ENCODE results near the gene PCDHAC1.

The PCDHAC1 gene

DNA sequence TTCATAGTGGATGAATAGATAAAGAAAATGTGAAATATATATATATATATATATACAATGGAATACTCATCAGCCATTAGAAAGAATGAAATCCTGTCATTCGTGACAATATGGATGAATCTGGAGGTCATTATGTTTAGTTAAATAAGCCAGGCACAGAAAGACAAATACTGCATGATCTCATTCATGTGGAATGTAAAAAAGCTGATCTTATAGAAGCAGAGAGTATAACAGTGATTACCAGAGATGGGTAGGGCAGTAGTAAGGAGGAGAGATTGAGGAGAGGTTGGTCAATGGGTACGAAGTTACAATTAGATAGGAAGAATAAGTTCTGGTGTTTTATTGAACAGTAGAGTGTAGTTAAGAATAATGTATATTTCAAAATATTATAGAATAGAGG, 20.5 kb downstream of the PCDHAC1 start:
- TF ChIP-seq, protein P1, sequence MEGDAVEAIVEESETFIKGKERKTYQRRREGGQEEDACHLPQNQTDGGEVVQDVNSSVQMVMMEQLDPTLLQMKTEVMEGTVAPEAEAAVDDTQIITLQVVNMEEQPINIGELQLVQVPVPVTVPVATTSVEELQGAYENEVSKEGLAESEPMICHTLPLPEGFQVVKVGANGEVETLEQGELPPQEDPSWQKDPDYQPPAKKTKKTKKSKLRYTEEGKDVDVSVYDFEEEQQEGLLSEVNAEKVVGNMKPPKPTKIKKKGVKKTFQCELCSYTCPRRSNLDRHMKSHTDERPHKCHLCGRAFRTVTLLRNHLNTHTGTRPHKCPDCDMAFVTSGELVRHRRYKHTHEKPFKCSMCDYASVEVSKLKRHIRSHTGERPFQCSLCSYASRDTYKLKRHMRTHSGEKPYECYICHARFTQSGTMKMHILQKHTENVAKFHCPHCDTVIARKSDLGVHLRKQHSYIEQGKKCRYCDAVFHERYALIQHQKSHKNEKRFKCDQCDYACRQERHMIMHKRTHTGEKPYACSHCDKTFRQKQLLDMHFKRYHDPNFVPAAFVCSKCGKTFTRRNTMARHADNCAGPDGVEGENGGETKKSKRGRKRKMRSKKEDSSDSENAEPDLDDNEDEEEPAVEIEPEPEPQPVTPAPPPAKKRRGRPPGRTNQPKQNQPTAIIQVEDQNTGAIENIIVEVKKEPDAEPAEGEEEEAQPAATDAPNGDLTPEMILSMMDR (IDR thresholded peaks at IDR 0.05; ENCODE audit: borderline replicate concordance, insufficient read depth, low read depth, low read length): no peak
- H3K4me3 ChIP-seq (ENCODE audit: low read depth, low read length): no peak overlapping the region

DNA sequence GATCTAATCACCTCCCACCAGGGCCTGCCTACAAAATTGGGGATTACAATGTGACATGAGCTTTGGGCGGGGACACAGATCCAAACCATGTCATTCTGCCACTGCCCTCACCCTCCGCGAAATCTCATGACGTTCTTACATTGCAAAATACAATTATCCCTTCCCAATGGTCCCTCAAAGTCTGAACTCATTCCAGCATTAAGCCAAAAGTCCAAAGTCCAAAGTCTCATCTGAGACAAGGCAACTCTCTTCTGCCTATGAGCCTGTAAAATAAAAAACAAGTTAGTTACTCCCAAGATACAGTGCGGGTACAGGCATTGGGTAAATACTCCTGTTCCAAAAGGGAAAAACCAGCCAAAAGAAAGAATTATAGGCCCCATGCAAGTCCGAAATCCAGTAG, 25.5 kb downstream of the PCDHAC1 start:
- TF ChIP-seq, protein P1 (IDR thresholded peaks at IDR 0.05; ENCODE audit: borderline replicate concordance, insufficient read depth, low read depth, low read length): no peak
- H3K4me3 ChIP-seq (ENCODE audit: low read depth, low read length): no peak overlapping the region

DNA sequence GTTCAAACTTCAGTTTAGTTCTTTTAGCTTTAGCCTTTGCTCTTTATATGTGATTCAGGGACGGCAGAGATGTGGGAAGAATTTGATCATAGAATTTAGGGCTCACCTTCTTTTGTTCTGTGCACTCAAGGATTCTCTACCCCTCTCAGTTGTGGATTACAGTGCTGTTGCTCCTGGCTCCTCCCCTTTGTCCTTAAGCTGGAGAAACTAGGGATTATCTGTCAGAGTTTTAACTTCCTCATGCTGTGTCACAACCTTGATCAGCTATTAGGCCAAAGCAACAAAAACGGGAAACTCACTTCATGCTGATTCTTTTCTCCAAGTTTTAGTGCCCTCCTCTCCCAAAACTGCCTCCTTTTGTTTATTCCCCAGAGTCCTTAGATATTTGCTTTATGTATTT, 27.1 kb downstream of the PCDHAC1 start:
- H3K4me3 ChIP-seq (ENCODE audit: low read depth, low read length): no peak overlapping the region
- TF ChIP-seq, protein P1 (IDR thresholded peaks at IDR 0.05; ENCODE audit: borderline replicate concordance, insufficient read depth, low read depth, low read length): no peak

DNA sequence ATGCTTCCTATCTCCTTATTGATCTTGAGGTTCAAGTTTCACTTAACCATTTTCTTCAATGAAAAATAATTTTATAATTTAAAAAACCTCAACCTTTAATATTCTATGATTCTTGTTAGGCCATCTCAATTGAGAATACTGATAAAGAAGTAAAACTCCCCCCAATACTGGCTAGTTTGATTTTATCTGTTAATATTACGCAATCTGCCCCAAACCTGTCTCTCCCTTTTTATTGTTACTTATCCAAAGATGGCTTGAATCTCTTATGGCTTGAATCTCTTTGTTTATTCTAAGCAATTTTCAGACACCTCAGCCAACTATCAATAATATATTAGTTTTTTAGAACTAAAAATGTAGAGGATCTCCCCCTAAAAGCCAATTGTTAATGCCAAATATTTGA, 36.1 kb downstream of the PCDHAC1 start:
- no peak overlapping the region for H3K4me3 ChIP-seq (ENCODE audit: low read depth, low read length)
- TF ChIP-seq, protein P1 (IDR thresholded peaks at IDR 0.05; ENCODE audit: borderline replicate concordance, insufficient read depth, low read depth, low read length): no peak

DNA sequence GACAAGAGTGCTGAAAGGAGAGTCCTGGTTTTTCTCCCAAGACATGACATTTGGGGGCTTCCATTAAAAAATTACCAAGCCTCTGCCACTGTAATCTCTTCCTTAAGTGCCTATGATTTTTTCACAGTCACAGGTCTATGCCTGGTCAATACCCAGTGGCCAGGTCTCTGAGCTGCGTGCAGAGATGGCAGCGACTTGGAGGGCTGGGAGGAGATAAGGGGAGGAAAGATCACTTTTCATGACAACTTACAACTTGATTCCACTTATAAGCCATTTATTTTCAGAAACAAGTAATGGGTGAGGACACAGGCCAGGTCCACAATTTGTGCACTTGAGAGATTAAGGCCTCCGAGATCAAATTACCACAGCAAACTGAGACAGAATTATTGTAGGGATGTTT, 38.3 kb downstream of the PCDHAC1 start:
- TF ChIP-seq, protein P1 (IDR thresholded peaks at IDR 0.05; ENCODE audit: borderline replicate concordance, insufficient read depth, low read depth, low read length): no peak
- no peak overlapping the region for H3K4me3 ChIP-seq (ENCODE audit: low read depth, low read length)

DNA sequence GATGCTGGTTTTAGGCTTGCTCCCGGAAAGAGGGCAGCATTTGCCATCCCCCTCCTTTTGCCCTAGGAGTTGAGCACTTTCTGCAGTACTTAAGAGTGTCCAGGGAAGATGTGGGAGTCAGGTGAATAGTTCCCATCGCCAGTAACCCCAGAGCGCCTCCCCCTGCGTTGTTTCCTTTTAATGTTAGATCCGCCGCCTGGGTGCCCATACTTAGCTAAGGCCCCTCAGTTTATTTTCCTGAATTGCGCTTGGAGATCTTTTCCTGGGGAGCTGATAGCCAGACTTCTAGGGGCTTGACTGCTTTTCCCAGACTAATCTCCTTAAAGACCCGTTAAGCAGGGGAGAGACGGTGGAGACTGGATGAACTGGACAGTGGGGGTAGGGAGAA, 39.8 kb downstream of the PCDHAC1 start:
- H3K4me3 ChIP-seq (ENCODE audit: low read depth, low read length): no peak overlapping the region
- TF ChIP-seq, protein P1 (IDR thresholded peaks at IDR 0.05; ENCODE audit: borderline replicate concordance, insufficient read depth, low read depth, low read length): no peak

DNA sequence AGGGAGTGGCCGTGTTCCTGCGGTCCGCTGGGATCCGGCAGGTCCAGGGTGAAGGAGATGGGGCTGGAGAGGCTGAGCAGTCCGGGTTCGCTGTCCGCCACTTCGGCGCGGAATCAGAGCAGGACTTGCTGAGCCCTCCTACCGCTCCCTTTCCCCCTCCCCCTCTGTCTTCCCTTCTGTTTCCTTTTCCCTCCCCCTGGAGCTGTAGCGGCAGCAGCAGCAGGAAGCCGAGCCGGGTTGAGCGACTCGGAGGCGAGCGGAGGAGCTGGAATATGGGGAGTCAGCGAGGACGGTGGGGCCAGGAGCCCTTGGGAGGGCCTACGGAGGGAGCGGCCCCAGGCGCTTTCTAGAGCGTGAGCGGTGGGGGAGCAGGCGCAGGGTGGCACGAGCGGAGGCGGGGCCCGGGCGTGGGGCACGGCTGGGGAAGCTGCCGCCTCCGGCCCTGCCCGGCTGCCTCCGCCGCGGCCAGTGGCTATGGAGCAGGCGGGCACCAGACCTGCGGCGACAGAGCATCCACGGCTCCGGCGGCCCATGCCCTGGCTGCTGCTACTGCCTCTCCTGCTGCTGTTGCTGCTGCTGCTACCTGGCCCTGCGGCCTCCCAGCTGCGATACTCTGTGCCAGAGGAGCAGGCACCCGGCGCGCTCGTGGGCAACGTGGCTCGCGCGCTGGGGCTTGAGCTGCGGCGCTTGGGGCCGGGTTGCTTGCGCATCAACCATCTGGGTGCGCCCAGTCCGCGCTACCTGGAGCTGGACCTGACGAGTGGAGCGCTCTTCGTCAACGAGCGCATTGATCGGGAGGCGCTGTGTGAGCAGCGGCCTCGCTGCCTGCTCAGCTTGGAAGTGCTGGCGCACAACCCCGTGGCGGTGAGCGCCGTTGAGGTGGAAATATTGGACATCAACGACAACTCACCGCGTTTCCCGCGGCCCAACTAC, 40.5 kb downstream of the PCDHAC1 start, which contains the start of gene PCDHAC2:
PCDHAC2 (plus strand) TSS at position 184 of the 933 bp plus-strand sequence; CDS start at position 475, 291 bp downstream.
- TF ChIP-seq, protein P1 (IDR thresholded peaks at IDR 0.05; ENCODE audit: borderline replicate concordance, insufficient read depth, low read depth, low read length): no peak
- no peak within 1 kb of the TSS for H3K4me3 ChIP-seq (ENCODE audit: low read depth, low read length)
